Activated naive CD8-positive, alpha-beta T cell treated with anti-CD3 and anti-CD28 coated beads, Interleukin-2, amount 10 ng/mL, durations not matched to agents 7 days and 5 days (primary cell): ENCODE data around the gene SKAP1. TPM values are rescaled to one million over a fixed set of nuclear protein-coding genes. Genes with fewer than 3 reads are reported as not detected.

ENCODE experiments used
- ATAC-seq: fragments of 150-1000 bp; cut with Tn5 transposase; one replicate; pipeline ENCODE4 v1.10.0; 2021; ENCODE audit warnings: low read depth, moderate library complexity
- POLR2A ChIA-PET: fragments of 350-600 bp; sonication (Branson Sonifier 250); formaldehyde crosslinking; loops from one replicate; lab custom pipeline; 2021; ENCODE audit warnings: antibody characterized with exemption; lab: Charles Lee
- DNase-seq: peaks from one replicate; pipeline ENCODE4 v3.0.0; 2021
- H3K27ac Mint-ChIP-seq: one replicate; pipeline ENCODE4 v1.8.0; 2022; ENCODE audit warnings: mild to moderate bottlenecking, mixed read lengths
- H3K27me3 Mint-ChIP-seq: one replicate; pipeline ENCODE4 v1.8.0; 2022; ENCODE audit warnings: mild to moderate bottlenecking, moderate library complexity, mixed read lengths
- H3K36me3 Mint-ChIP-seq: one replicate; pipeline ENCODE4 v1.8.0; 2021; ENCODE audit warnings: mild to moderate bottlenecking, mixed read lengths
- H3K4me1 Mint-ChIP-seq: one replicate; pipeline ENCODE4 v1.8.0; 2021; ENCODE audit warnings: mixed read lengths
- H3K4me3 Mint-ChIP-seq: one replicate; pipeline ENCODE4 v1.8.0; 2022; ENCODE audit warnings: mild to moderate bottlenecking, moderate library complexity, mixed read lengths
- H3K9me3 Mint-ChIP-seq: one replicate; pipeline ENCODE4 v1.8.0; 2021; ENCODE audit warnings: mixed read lengths
- total RNA-seq, 2 experiments: library from RNA; stranded (reverse); gene quantifications; one replicate each; pipeline ENCODE4 v1.2.3, GENCODE V29; 2021

Gene SKAP1
- 10 to 100 TPM; 96.0 to 98.8 TPM for total RNA-seq

DNA sequence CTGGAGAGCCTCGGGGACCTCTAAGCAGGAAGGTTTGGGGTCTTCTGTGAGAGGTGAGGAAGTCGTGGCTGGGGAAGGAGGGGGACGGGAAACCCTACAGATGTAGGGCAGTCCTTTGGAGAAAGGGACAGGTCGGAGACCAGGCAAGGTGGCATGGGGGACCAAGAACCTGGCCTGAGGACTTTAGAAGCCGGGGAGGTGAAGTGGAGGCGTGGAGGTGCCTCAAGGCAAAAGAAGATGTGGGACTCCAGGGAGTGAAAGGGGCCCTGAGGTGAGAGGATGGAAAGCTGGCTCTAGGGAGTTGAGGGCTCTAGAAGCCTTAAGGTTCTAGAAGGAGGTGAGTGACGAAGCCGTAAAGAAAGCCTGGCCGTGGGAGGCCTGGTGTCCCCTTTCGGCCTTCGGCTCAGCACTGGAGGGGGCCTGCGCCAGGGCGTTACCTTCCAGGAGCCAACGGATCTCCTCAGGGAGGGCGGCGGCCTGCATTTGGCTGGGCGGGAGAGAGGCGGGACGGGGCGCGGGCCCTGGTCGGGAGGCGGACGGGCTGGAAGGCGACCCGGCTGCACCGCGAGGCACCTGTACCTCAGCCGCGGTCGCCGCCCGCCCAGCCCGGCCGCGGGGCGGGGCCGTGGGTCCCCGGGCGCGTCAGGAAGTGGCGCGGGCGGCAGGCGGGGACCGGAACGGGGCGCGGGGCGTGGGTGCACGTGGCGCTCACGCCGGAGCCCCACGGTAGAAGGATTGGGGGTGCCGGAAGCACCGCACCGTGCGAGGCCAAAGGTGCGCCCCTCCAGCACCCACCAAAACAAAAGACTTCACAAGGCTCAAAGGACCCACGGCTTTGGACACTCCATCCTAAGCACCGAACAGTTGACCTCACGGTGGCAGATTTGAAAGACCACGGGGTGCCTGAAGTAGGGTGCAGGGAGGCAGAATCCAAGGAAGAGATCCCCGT is at the start of gene SKAP1:
SKAP1 (minus strand) TSS at position 577 of the 949 bp plus-strand sequence.
- peaks cover 59% of the 10 kb centered on the region for H3K4me1 Mint-ChIP-seq
- DNase-seq (peak; percentile 83), ATAC-seq (peak; percentile 56)
- peak within 1 kb of the TSS; percentile 97 for H3K4me3 Mint-ChIP-seq
- peaks cover 27% of the 10 kb centered on the region for H3K36me3 Mint-ChIP-seq
- no peaks in the 10 kb centered on the region for H3K9me3 Mint-ChIP-seq
- POLR2A ChIA-PET = interaction anchor here (0.7 to 3.0 kb wide), 3 partner anchors 10 to 24 kb away, joined by 5 to 34 read pairs (median 10); no protein-coding TSS in a partner anchor
- H3K27me3 Mint-ChIP-seq = no peaks in the 10 kb centered on the region
- H3K27ac Mint-ChIP-seq = peak within 1 kb of the TSS; percentile 97

GRCh38 chr17:48479014-48479402 is 49.0 kb upstream of the SKAP1 start:
- ATAC-seq = no peak
- POLR2A ChIA-PET = no interaction called here
- no peaks in the 10 kb centered on the region for H3K36me3 Mint-ChIP-seq
- H3K27me3 Mint-ChIP-seq = no peaks in the 10 kb centered on the region
- H3K9me3 Mint-ChIP-seq = no peaks in the 10 kb centered on the region
- peaks cover 21% of the 10 kb centered on the region for H3K4me1 Mint-ChIP-seq
- H3K4me3 Mint-ChIP-seq = no peak overlapping the region
- DNase-seq = no peak
- peak overlapping the region; percentile 74 for H3K27ac Mint-ChIP-seq

GRCh38 chr17:48478224-48479013 is 48.4 kb upstream of the SKAP1 start:
- Mint-ChIP-seq H3K36me3 (no peaks in the 10 kb centered on the region), H3K27me3 (no peaks in the 10 kb centered on the region), H3K27ac (peak overlapping the region; percentile 74), H3K9me3 (no peaks in the 10 kb centered on the region), H3K4me1 (peaks cover 19% of the 10 kb centered on the region), H3K4me3 (no peak overlapping the region)
- POLR2A ChIA-PET = no interaction called here
- no peak for DNase-seq
- ATAC-seq = peak; percentile 87

DNA sequence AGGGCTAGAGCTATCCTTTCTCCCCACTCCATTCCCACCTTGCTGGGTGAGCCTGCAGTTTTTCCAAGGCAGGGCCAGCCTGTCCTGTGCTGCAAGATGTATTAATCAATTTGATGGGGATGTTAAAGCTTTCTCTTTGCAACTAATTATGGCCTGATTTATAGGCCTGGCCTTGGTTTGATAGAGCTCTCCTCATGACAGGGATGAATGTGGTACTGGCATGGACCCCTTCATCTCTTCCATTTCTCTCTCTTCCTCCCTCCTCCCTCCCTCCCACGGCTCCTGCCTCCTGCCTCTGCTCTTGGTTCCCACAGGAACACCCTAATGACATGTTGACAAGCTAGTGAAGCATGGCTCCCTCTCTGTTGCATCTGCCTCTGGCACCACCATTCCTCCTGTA is 47.2 kb upstream of the SKAP1 start:
- Mint-ChIP-seq H3K27ac (peak overlapping the region; percentile 17), H3K9me3 (no peaks in the 10 kb centered on the region), H3K36me3 (no peaks in the 10 kb centered on the region), H3K27me3 (no peaks in the 10 kb centered on the region), H3K4me1 (peaks cover 10% of the 10 kb centered on the region), H3K4me3 (no peak overlapping the region)
- POLR2A ChIA-PET = no interaction called here
- DNase-seq (no peak), ATAC-seq (no peak)

GRCh38 chr17:48472411-48473281 is 42.6 kb upstream of the SKAP1 start:
- DNase-seq (no peak), ATAC-seq (no peak)
- Mint-ChIP-seq H3K4me1 (peaks cover 2% of the 10 kb centered on the region), H3K27ac (no peak overlapping the region), H3K27me3 (peaks cover 10% of the 10 kb centered on the region), H3K36me3 (no peaks in the 10 kb centered on the region), H3K4me3 (no peak overlapping the region), H3K9me3 (no peaks in the 10 kb centered on the region)
- POLR2A ChIA-PET = no interaction called here

DNA sequence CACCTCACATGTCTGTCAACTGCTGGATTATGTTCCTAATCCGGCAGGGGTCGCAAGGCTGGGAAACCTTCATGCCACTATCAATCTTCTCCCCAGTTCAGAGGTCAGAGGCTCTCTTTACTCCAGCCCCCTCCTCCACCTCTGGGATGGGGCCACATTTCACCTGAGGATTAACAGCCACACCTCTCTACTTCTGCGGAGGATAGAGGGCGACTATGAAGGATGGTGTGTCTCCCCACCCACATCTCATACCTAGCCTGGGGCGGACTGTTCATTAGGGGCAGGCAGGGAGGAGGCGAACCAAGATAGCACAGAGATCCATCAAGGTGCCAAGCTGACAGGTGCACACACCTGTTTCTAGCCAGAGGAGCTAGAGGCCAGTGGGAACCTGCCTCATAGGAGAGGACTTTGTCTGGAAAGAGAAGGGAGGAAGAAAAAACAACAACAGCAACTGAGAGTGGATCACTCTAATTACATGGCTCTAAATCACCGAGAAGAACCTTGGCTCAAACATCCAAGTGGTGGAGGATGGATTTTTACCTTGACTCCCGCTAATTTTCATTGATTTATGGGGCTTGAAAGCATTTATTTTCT is 41.9 kb upstream of the SKAP1 start:
- Mint-ChIP-seq H3K36me3 (no peaks in the 10 kb centered on the region), H3K4me1 (peaks cover under 1% of the 10 kb centered on the region), H3K9me3 (no peaks in the 10 kb centered on the region), H3K27ac (no peak overlapping the region), H3K4me3 (no peak overlapping the region), H3K27me3 (peaks cover 10% of the 10 kb centered on the region)
- DNase-seq (no peak), ATAC-seq (no peak)
- POLR2A ChIA-PET = no interaction called here

GRCh38 chr17:48470388-48471034 is 40.5 kb upstream of the SKAP1 start:
- H3K9me3 Mint-ChIP-seq = no peaks in the 10 kb centered on the region
- POLR2A ChIA-PET = no interaction called here
- no peak overlapping the region for H3K27ac Mint-ChIP-seq
- H3K36me3 Mint-ChIP-seq = no peaks in the 10 kb centered on the region
- peaks cover 4% of the 10 kb centered on the region for H3K4me1 Mint-ChIP-seq
- H3K4me3 Mint-ChIP-seq = no peak overlapping the region
- no peak for DNase-seq
- no peak for ATAC-seq
- peaks cover 10% of the 10 kb centered on the region for H3K27me3 Mint-ChIP-seq

- no peaks in the 10 kb centered on the region for H3K9me3 Mint-ChIP-seq
- no peak overlapping the region for H3K27ac Mint-ChIP-seq
- no peaks in the 10 kb centered on the region for H3K36me3 Mint-ChIP-seq
- H3K27me3 Mint-ChIP-seq = peaks cover 12% of the 10 kb centered on the region
- DNase-seq = no peak
- ATAC-seq = no peak
- peaks cover 6% of the 10 kb centered on the region for H3K4me1 Mint-ChIP-seq
- H3K4me3 Mint-ChIP-seq = no peak overlapping the region
- POLR2A ChIA-PET = no interaction called here
Measured at GRCh38 chr17:48469227-48469626, 39.2 kb upstream of the SKAP1 start.

GRCh38 chr17:48468299-48468698 is 38.3 kb upstream of the SKAP1 start:
- Mint-ChIP-seq H3K4me1 (peaks cover 8% of the 10 kb centered on the region), H3K27ac (no peak overlapping the region), H3K36me3 (no peaks in the 10 kb centered on the region), H3K4me3 (no peak overlapping the region), H3K27me3 (peaks cover 14% of the 10 kb centered on the region), H3K9me3 (no peaks in the 10 kb centered on the region)
- POLR2A ChIA-PET = no interaction called here
- ATAC-seq = no peak
- no peak for DNase-seq

DNA sequence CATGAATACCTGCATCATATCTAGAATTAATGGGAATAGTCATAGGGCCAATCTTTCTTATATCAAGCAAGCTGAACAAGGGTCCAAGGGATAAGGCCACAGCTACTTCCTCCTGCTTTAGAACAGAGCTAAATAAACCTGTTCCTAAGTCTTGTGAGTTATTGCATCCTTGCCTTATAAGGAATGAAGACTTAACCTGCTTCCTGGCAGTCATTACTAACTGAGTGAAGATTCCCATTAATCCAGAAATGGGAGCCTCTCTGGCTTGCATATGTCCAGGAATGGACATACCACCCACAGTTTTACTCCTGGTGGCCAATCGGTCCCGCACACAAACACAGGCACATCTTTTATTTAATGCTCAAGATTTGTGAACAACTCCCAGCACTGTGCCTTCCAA is 35.9 kb upstream of the SKAP1 start:
- POLR2A ChIA-PET = no interaction called here
- peaks cover 11% of the 10 kb centered on the region for H3K27me3 Mint-ChIP-seq
- no peak overlapping the region for H3K4me3 Mint-ChIP-seq

GRCh38 chr17:48463526-48463925 is 33.5 kb upstream of the SKAP1 start:
- POLR2A ChIA-PET = no interaction called here
- ATAC-seq = no peak
- Mint-ChIP-seq H3K27ac (no peak overlapping the region), H3K9me3 (no peaks in the 10 kb centered on the region), H3K27me3 (peaks cover 11% of the 10 kb centered on the region), H3K4me3 (no peak overlapping the region), H3K36me3 (no peaks in the 10 kb centered on the region), H3K4me1 (peaks cover 17% of the 10 kb centered on the region)
- DNase-seq = no peak

More for the DNA sequence above, 35.9 kb upstream of the SKAP1 start:
- H3K4me1 Mint-ChIP-seq = peaks cover 9% of the 10 kb centered on the region
- H3K9me3 Mint-ChIP-seq = no peaks in the 10 kb centered on the region
- DNase-seq = no peak
- H3K36me3 Mint-ChIP-seq = no peaks in the 10 kb centered on the region
- no peak for ATAC-seq
- H3K27ac Mint-ChIP-seq = no peak overlapping the region

- Mint-ChIP-seq H3K27me3 (peaks cover 11% of the 10 kb centered on the region), H3K9me3 (no peaks in the 10 kb centered on the region), H3K4me1 (peaks cover 17% of the 10 kb centered on the region), H3K4me3 (no peak overlapping the region), H3K27ac (no peak overlapping the region), H3K36me3 (no peaks in the 10 kb centered on the region)
- no peak for ATAC-seq
- POLR2A ChIA-PET = no interaction called here
- DNase-seq = no peak
Measured at GRCh38 chr17:48462946-48463345, 32.9 kb upstream of the SKAP1 start.
